GM23248 (cell line): Measurements from ENCODE around the gene ISL2.

Experiments used
- EZH2 ChIP-seq: fragments of 200-600 bp; sonication (generic); IDR thresholded peaks from 2 replicates; pipeline ENCODE4 v1.6.1; 2018; ENCODE audit warnings: antibody characterized with exemption, mild to moderate bottlenecking; ENCODE audit not compliant: insufficient read depth, poor library complexity, severe bottlenecking
- EZH2phosphoT487 ChIP-seq: fragments of 200-600 bp; sonication (generic); IDR thresholded peaks from 2 replicates; pipeline ENCODE4 v1.6.1; 2018; ENCODE audit warnings: antibody characterized with exemption, moderate library complexity, mild to moderate bottlenecking, low read depth; ENCODE audit not compliant: insufficient read depth

GRCh38 chr15:76366714-76367113, 30.1 kb downstream of the ISL2 start:
- no peak for TF ChIP-seq EZH2phosphoT487
- TF ChIP-seq EZH2, result no peak
